ENCODE data around the gene STAT4.

GRCh38 chr2:191032588-191033429, 118.0 kb downstream of the STAT4 start:
- no peak for TF ChIP-seq CTCF (conservative IDR thresholded peaks at IDR 0.05 in 1 of 2, IDR thresholded peaks at IDR 0.05 in 1 of 2; ENCODE audit: extremely low read depth in 1 of 2, insufficient read depth in 1 of 2, low read depth in 1 of 2, low read length in 2 of 2)
- TF ChIP-seq EZH2 (IDR thresholded peaks at IDR 0.05; ENCODE audit: borderline replicate concordance, low read length), result no peak

All from mammary epithelial cell (primary cell).